HG03280 (cell line): ENCODE measurements around the gene TRIM65.
A peak's percentile ranks its signal among the peaks of the same experiment; 100 is the strongest.
"Not testable (repeated sequence)": the region's sequence is repeated elsewhere in the genome, so short reads cannot be mapped to it uniquely, and the experiment has no call there.

Experiments used
- ATAC-seq: cut with Tn5 transposase; IDR thresholded peaks from one replicate; pipeline ENCODE4 v1.9.1; 2021; ENCODE audit warnings: mild to moderate bottlenecking, moderate library complexity; ENCODE audit not compliant: unreplicated experiment

The TRIM65 gene

GRCh38 chr17:75897160-75898019 lies 639 bp upstream of the TRIM65 start:
- ATAC-seq, result no peak

GRCh38 chr17:75895370-75896155 lies 1.2 kb downstream of the TRIM65 start:
- no peak for ATAC-seq

GRCh38 chr17:75894049-75894733 lies 2.6 kb downstream of the TRIM65 start:
- ATAC-seq, result no peak

DNA sequence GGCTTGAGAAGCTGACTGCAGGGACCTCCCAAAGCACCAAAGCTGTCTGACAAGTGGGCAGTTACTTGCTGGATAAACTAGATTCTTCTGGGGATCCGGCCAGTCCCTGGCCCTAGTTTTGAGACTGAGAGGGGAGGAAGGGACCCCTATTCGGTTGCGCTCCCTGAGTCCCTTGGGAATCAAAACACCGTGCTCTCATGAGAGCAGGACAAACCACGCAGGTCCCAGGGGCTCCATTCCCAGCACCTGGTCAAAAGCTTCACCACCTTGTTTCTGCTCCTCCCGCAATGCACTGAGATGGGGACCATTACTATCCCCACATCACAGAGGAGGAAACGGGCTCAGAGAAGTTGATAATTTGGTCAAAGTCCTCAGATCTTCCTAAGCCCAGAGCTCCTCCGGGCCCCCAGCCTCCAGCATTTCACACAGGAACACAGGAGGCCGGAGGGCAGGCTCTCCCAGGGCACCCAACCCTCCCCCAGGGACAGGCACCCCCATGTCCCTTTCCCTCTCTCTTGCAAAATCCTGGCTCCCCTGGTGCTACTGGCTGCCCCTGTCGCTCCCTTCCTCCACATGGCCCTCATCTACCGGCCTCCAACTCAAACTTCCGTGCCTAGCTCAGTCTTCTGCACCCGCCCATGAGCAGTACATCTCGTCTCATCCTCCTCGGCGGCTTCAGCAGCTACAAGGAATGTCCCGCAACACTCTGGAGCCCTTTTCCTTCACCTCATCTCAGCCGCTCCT lies 3.3 kb downstream of the TRIM65 start:
- ATAC-seq, result no peak

- no peak for ATAC-seq
Measured at GRCh38 chr17:75892556-75893224, 4.1 kb downstream of the TRIM65 start.

GRCh38 chr17:75891605-75892555 lies 4.9 kb downstream of the TRIM65 start:
- no peak for ATAC-seq

GRCh38 chr17:75891022-75891604 lies 5.6 kb downstream of the TRIM65 start:
- ATAC-seq, result no peak

GRCh38 chr17:75889454-75889853 lies 7.3 kb downstream of the TRIM65 start:
- no peak for ATAC-seq

DNA sequence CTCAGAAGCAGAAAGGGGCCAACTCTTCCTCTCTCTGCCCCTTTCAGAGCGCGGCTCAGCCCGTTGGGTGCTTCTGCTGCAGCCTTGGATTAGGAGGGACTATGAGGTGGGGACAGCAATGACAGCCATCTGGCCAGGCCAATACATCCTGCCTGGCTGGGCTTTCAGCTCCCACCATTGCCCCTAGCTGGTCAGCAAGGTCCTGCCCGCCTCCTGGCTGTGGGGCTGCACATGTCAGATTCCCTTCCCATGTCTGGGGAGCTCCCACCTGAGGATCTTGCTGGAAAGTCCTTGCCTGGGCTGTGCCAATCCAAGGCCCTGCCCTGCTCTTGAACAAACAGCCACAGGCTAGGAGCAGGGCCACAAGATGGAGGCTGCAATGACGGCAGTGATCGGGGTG lies 8.3 kb downstream of the TRIM65 start:
- ATAC-seq, result no peak

- not testable (repeated sequence) for ATAC-seq
Measured at GRCh38 chr17:75885860-75886259, 10.9 kb downstream of the TRIM65 start.

GRCh38 chr17:75885431-75885830 lies 11.3 kb downstream of the TRIM65 start:
- ATAC-seq, result no peak

DNA sequence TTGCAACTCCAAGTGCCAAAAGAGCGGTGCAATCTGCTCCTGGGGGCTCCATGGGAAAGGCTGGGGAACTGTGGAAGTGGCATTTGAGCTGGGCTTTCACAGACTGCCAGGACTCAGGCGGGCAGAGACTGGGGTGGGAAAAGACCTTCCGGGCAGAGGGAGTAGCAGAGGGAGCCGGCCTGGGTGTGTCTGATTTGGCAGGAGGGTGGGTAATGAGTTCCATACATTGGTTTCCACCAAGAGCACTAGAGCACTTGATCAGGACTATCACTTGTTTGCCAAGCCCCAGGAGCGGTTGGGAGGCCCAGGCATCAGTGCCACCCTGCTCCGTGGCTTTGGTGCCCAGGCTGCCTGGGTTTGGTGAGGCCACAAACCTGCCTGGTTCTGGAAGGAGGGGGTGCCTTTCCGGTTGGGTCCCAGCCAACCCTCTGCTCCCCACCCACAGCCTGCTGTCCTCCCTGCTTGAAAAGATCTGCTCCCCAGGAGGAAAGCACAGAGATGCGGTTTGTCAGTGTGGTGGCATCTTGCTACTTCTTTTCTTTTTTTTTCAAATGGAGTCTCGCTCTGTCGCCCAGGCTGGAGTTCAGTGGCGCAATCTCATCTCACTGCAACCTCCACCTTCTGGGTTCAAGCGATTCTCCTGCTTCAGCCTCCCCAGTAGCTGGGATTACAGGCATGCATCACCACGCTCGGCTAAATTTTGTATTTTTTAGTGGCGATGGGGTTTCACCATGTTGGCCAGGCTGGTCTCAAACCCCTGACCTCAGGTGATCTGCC lies 14.9 kb downstream of the TRIM65 start:
- no peak for ATAC-seq

DNA sequence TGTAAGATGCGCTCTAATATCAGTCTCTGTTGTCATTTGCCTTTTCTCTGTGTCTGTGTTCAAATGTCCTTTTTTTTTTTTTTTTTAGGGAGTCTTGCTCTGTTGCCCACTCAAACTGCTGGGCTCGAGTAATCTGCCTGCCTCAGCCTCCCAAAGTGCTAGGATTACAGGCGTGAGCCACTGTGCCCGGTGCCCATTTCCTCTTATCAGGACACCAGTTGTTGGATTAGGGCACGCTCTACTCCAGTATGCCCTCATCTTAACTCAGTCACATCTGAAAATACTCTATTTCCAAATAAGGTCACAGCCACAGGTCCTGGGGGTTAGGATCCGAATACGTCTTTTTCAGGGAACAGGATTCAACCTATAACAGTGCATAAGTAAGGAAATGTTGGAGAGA lies 16.5 kb downstream of the TRIM65 start:
- no peak for ATAC-seq

DNA sequence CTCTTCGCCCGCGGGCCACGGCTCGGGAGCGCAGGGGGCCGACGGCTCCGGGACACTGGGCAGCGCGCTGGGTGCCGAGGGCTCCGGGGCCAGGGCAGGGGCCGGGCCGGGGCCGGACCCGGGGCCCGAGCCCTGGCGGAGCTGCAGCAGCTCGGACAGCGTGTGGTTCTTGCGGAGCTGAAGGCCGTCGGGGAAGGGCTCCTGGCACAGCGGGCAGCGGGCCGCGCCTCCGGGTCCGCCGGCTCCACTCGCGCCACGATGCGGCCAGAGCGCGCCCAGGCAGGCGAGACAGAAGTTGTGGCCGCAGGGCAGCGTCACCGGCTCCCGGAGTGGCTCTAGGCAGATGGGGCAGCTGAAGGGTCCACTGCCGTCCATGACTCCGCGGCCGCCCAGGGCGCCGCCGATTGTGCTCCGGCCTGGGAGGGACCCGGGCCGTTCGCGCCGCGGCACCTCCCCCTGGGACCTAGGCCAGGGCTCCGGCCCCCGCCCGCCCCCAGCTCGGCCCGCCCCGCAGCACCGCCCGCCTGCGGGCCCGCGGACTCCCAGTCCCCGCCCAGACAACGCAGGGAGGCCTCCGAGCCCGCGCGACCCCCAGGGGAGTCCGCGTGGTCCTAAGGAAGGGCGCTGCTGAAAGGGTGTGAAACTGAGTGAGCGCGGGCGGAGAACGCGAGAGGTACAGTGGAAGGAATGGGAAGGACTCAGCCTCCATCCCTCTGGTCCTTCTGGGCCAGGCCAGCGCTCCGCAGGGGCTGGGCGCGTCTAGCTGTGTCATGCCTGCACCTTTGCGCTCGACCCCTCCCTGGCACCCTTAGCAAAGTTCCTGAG lies 18.4 kb downstream of the TRIM65 start, which contains the start of gene TRIM47:
TSS of gene TRIM47 (minus strand) at position 408 of the 825 bp plus-strand sequence. CDS start at position 375, 33 bp downstream.
- ATAC-seq, result peak; percentile 12

DNA sequence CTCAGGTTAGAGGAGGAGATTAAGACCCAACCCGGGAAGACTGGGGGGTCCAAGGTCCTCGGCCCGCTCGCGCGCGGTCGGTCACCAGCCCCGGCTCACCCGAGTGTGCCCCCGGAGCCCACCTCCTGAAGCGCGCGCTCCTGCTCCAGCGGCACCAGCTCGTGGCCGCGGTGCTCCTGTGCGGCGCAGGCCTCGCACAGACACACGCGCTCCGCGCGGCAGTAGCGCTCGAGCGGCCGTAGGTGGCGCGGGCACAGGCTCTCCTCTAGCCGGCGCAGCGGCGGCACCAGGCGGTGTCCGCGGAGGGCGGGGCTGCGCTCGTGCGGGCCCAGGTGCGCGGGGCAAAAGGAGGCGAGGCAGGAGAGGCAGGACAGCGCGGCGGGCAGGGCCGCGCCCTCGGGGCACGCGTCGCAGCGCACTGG lies 19.0 kb downstream of the TRIM65 start:
- peak; percentile 73 for ATAC-seq

DNA sequence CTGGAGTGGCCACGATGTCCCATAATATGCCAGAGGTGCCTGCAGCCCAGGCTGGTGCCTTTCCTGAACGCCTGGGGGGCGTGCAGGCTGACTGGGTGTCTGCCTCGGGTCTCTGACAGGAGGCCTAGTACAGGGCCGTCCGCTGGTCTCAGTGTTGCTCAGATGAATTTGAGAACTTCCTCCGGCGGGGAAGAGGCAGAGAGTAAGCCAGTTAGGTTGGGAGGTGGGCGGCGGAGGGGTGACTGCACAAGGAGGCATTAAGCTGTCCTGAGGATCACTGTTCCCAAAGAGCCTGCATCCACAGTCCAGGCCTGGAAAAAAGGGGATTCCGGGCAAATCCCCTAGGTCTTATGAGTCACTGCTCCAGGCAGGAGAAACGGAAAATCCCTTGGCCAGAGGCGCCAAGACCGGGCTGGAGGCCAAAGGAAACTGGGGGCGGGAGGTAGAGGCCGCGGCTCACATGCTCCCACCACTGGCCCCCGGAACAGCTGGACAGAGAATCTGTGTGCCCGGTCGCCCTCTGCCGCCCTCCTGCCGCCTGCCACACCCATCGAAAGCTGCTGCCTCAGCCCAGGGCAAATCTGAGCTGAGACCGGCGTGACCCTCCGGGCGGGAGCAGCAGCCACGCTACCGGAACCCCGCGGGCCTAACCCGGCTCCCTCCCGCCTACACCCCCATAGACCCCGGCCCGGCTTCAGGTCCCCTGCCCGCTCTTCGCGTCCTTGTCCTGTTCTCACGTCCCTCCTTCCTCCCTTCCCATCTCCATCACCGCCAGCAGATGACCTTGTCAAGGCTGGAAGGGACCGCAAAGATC lies 19.6 kb downstream of the TRIM65 start:
- ATAC-seq, result peak; percentile 9
